OCI-LY7 (cell line): ENCODE data around the gene PSMD1.

Experiments used
- CTCF ChIP-seq: fragments of 200-600 bp; sonication (generic); conservative IDR thresholded peaks from 2 replicates; pipeline ENCODE4 v1.5.1; 2014; ENCODE audit warnings: mild to moderate bottlenecking, antibody characterized with exemption, low read length, moderate library complexity, mixed read lengths
- EZH2phosphoT487 ChIP-seq: fragments of 200-600 bp; sonication (generic); IDR thresholded peaks from 2 replicates; pipeline ENCODE4 v1.6.1; 2018; ENCODE audit warnings: low read depth, borderline replicate concordance, mild to moderate bottlenecking, mixed run types, antibody characterized with exemption, low read length, moderate library complexity, mixed read lengths

DNA sequence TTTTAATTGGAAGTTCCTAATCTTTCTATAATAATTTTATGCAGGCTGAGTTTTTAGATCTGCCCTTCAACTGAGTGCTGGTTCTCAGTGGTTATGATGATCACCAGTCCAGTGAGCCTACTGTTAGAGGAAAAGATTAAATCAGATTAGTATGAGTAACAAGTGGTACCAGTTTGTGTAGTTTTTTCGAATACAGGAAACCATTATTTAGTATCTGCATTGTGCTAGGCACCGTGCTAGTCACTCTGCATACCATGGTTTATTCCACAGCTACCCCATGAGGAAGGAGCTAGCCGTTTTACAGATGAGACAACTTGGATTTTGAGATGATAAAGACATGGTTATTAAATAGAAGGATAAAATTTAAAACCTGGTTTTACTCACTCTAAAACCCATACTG lies 6.1 kb downstream of the PSMD1 start:
- TF ChIP-seq CTCF (no peak), EZH2phosphoT487 (no peak)
